Loucy (cell line): Measurements from ENCODE around the gene HIC2.
"Not testable (repeated sequence)": the region's sequence is repeated elsewhere in the genome, so short reads cannot be mapped to it uniquely, and the experiment has no call there.

Experiments used
- EZH2phosphoT487 ChIP-seq: fragments of 200-600 bp; IDR thresholded peaks from 2 replicates; pipeline ENCODE4 v1.6.1; 2018; ENCODE audit warnings: antibody characterized with exemption, mild to moderate bottlenecking, moderate library complexity, borderline replicate concordance
- TF ChIP-seq, protein P1 (sequence below): fragments of 200-600 bp; sonication (generic); conservative IDR thresholded peaks from 2 replicates; pipeline ENCODE4 v1.5.1; 2014; ENCODE audit warnings: mild to moderate bottlenecking, antibody characterized with exemption, low read length

DNA sequence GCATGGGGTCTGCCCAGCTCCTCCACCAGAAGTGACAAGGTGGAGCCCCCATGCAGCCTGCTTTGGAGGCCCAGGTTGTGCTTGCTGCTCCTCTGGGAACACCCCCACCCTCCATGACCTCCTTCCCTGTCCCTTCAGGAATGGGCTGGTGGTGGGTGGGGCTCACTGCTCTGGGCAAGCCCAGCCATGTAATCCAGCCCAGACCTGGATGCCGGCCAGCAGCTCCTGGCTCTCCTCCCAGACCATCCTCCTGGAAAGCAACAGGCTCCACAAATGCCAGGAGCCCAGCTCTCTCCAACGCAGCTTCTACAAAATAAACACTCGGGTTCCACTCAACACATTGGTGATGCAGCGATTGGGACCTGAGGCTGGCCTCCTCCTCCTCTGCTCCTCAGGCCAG lies 80.8 kb downstream of the HIC2 start:
- TF ChIP-seq, protein P1, sequence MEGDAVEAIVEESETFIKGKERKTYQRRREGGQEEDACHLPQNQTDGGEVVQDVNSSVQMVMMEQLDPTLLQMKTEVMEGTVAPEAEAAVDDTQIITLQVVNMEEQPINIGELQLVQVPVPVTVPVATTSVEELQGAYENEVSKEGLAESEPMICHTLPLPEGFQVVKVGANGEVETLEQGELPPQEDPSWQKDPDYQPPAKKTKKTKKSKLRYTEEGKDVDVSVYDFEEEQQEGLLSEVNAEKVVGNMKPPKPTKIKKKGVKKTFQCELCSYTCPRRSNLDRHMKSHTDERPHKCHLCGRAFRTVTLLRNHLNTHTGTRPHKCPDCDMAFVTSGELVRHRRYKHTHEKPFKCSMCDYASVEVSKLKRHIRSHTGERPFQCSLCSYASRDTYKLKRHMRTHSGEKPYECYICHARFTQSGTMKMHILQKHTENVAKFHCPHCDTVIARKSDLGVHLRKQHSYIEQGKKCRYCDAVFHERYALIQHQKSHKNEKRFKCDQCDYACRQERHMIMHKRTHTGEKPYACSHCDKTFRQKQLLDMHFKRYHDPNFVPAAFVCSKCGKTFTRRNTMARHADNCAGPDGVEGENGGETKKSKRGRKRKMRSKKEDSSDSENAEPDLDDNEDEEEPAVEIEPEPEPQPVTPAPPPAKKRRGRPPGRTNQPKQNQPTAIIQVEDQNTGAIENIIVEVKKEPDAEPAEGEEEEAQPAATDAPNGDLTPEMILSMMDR: not testable (repeated sequence)
- TF ChIP-seq EZH2phosphoT487: not testable (repeated sequence)
